Measurements from ENCODE around the gene SUPT5H.

SUPT5H gene

DNA sequence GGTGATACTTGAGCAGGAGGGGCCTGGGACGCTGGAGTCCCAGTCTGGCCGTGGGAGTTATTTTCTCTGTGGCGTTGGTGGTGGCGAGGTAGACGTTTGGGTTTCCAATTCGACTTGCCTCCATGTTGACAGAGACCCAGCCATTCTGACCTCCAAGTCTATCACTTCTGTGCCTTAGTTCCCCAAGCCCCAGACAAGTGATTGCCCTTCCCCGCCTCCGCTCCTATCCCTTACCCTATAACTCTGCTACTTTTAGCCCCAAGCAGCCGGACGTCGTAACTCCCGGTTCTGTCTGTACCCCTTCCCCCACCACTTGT, 35.8 kb downstream of the SUPT5H start:
- DNase-seq (ENCODE audit: extremely low read depth, low read depth) = no peak
- no peak for TF ChIP-seq CTCF (IDR thresholded peaks at IDR 0.05; ENCODE audit: low read depth, low read length)

GRCh38 chr19:39481676-39482075, 36.3 kb downstream of the SUPT5H start:
- no peak for TF ChIP-seq CTCF (IDR thresholded peaks at IDR 0.05; ENCODE audit: low read depth, low read length)
- DNase-seq (ENCODE audit: extremely low read depth, low read depth) = no peak

DNA sequence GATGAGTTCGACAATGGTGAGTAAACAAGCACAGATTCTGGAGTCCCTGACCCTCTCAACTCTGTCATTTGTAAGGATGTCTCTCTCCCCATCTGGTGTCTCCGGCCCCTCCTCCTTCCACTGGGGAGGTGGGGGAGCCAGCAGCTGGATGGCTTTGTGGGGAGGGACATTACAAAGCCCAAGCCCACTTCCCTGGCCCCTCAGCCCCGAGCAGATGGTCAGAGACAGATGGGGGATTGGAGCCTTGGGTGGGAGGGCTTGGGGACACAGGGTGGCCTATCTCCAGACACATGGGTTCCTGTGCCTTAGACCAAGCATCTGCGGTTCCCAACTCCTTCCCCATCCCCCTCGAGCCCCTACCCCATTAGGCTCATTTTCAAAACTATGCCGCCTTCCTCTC, 37.8 kb downstream of the SUPT5H start:
- DNase-seq (ENCODE audit: extremely low read depth, low read depth) = no peak
- TF ChIP-seq CTCF (IDR thresholded peaks at IDR 0.05; ENCODE audit: low read depth, low read length) = no peak

GRCh38 chr19:39489756-39490155, 44.4 kb downstream of the SUPT5H start:
- TF ChIP-seq CTCF (IDR thresholded peaks at IDR 0.05; ENCODE audit: low read depth, low read length) = no peak

GRCh38 chr19:39492225-39492624, 46.8 kb downstream of the SUPT5H start:
- TF ChIP-seq CTCF (IDR thresholded peaks at IDR 0.05; ENCODE audit: low read depth, low read length) = no peak
- DNase-seq (ENCODE audit: extremely low read depth, low read depth) = no peak

More at GRCh38 chr19:39489756-39490155, 44.4 kb downstream of the SUPT5H start:
- no peak for DNase-seq (ENCODE audit: extremely low read depth, low read depth)

DNA sequence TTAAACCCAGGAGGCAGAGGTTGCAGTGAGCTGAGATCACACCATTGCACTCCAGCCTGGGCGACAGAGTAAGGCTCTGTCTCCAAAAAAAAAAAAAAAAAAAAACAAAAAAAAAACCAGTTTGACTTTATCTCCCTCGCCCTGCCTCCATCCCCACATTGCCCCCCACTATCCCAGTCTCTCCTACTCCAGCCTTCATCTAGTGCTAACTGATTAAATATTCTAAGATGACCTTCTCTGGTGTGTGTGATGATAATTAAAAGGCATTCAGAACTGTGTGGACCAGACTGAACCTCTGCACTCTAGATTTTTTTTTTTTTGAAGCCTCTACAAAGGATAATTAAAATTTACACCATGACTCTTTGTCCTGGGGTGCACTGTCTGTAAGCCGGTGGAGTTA, 47.4 kb downstream of the SUPT5H start:
- DNase-seq (ENCODE audit: extremely low read depth, low read depth) = no peak

GRCh38 chr19:39494661-39495060, 49.3 kb downstream of the SUPT5H start:
- no peak for DNase-seq (ENCODE audit: extremely low read depth, low read depth)
- TF ChIP-seq CTCF (IDR thresholded peaks at IDR 0.05; ENCODE audit: low read depth, low read length) = no peak

More for the DNA sequence above, 47.4 kb downstream of the SUPT5H start:
- no peak for TF ChIP-seq CTCF (IDR thresholded peaks at IDR 0.05; ENCODE audit: low read depth, low read length)
